Liver (tissue), 9 donors: ENCODE measurements around the gene RRAS2. TPM values are rescaled to one million over a fixed set of nuclear protein-coding genes. Genes with fewer than 3 reads are reported as not detected.
A peak's percentile ranks its signal among the peaks of the same experiment; 100 is the strongest.

Experiments
- DNase-seq: peaks from one replicate; pipeline ENCODE4 v3.0.0-alpha.2; 2017; ENCODE audit warnings: low spot score
- H3K27ac ChIP-seq, 2 donors: one replicate each; pipeline ENCODE4 v1.7.0; 2013; ENCODE audit warnings: inconsistent platforms in 2 of 2, low read length in 2 of 2, control low read depth in 1 of 2, low read depth in 1 of 2, mild to moderate bottlenecking in 1 of 2
- H3K27me3 ChIP-seq, 4 donors: one replicate each; pipeline versions ENCODE4 v1.6.1 to v1.7.0; 2013; ENCODE audit warnings: low read length in 3 of 4, inconsistent platforms in 1 of 4, mild to moderate bottlenecking in 1 of 4, moderate library complexity in 1 of 4; ENCODE audit not compliant: control insufficient read depth in 4 of 4, insufficient read depth in 4 of 4
- H3K36me3 ChIP-seq, 4 donors: one replicate each; pipeline versions ENCODE4 v1.6.1 to v1.7.0; 2013; ENCODE audit warnings: low read length in 3 of 4, mild to moderate bottlenecking in 3 of 4, low read depth in 1 of 4, moderate library complexity in 1 of 4; ENCODE audit not compliant: control insufficient read depth in 4 of 4, insufficient read depth in 3 of 4
- H3K4me1 ChIP-seq, 4 donors: one replicate each; pipeline versions ENCODE4 v1.6.1 to v1.7.0; 2013; ENCODE audit warnings: low read length in 3 of 4, mild to moderate bottlenecking in 3 of 4, moderate library complexity in 1 of 4; ENCODE audit not compliant: control insufficient read depth in 4 of 4, insufficient read depth in 4 of 4
- H3K4me3 ChIP-seq, 3 donors: one replicate each; pipeline versions ENCODE4 v1.6.1 to v1.7.0; 2013; ENCODE audit warnings: low read length in 3 of 3, control low read depth in 1 of 3, low read depth in 1 of 3, mild to moderate bottlenecking in 1 of 3
- H3K9ac ChIP-seq, 2 donors: one replicate each; pipeline ENCODE4 v1.7.0; 2013; ENCODE audit warnings: low read length in 2 of 2, mild to moderate bottlenecking in 2 of 2, moderate library complexity in 2 of 2, control low read depth in 1 of 2, low read depth in 1 of 2
- H3K9me3 ChIP-seq, 4 donors: one replicate each; pipeline versions ENCODE4 v1.6.1 to v1.7.0; 2013; ENCODE audit warnings: low read length in 3 of 4; ENCODE audit not compliant: control insufficient read depth in 4 of 4
- ATF3 ChIP-seq: IDR thresholded peaks from 2 replicates; pipeline ENCODE4 v1.6.1; 2016; ENCODE audit warnings: antibody characterized with exemption
- EGR1 ChIP-seq, 2 donors: IDR thresholded peaks; 2 replicates each; pipeline ENCODE4 v1.6.1; 2016 to 2018; ENCODE audit warnings: antibody characterized with exemption in 2 of 2, low read depth in 2 of 2
- FOXA1 ChIP-seq: IDR thresholded peaks from 2 replicates; pipeline ENCODE4 v1.6.1; 2016; ENCODE audit warnings: antibody characterized with exemption
- FOXA2 ChIP-seq: IDR thresholded peaks from 2 replicates; pipeline ENCODE4 v1.6.1; 2016; ENCODE audit warnings: antibody characterized with exemption
- GABPA ChIP-seq, 2 donors: IDR thresholded peaks in 1 of 2; conservative IDR thresholded peaks in 1 of 2; 2 replicates each; pipeline ENCODE4 v1.6.1; 2016; ENCODE audit warnings: antibody characterized with exemption in 2 of 2, mild to moderate bottlenecking in 1 of 2, moderate library complexity in 1 of 2
- HNF4A ChIP-seq, 2 donors: conservative IDR thresholded peaks; 2 replicates each; pipeline ENCODE4 v1.6.1; 2016; ENCODE audit warnings: antibody characterized with exemption in 2 of 2, mild to moderate bottlenecking in 2 of 2
- HNF4G ChIP-seq: IDR thresholded peaks from 2 replicates; pipeline ENCODE4 v1.6.1; 2016; ENCODE audit warnings: antibody characterized with exemption
- JUND ChIP-seq, 2 donors: IDR thresholded peaks; 2 replicates each; pipeline ENCODE4 v1.6.1; 2016; ENCODE audit warnings: antibody characterized with exemption in 2 of 2
- MAX ChIP-seq: IDR thresholded peaks from 2 replicates; pipeline ENCODE4 v1.6.1; 2016; ENCODE audit warnings: antibody characterized with exemption
- NR2F2 ChIP-seq: IDR thresholded peaks from 2 replicates; pipeline ENCODE4 v1.6.1; 2016; ENCODE audit warnings: antibody characterized with exemption
- RAD21 ChIP-seq, 2 donors: IDR thresholded peaks; 2 replicates each; pipeline ENCODE4 v1.6.1; 2016; ENCODE audit warnings: antibody characterized with exemption in 2 of 2, mild to moderate bottlenecking in 2 of 2
- REST ChIP-seq: IDR thresholded peaks from 2 replicates; pipeline ENCODE4 v1.6.1; 2016; ENCODE audit warnings: antibody characterized with exemption, mild to moderate bottlenecking
- RXRA ChIP-seq, 2 donors: IDR thresholded peaks; 2 replicates each; pipeline ENCODE4 v1.6.1; 2017 to 2018; ENCODE audit warnings: antibody characterized with exemption in 2 of 2, mild to moderate bottlenecking in 1 of 2
- SP1 ChIP-seq: IDR thresholded peaks from 2 replicates; pipeline ENCODE4 v1.6.1; 2018; ENCODE audit warnings: antibody characterized with exemption, mild to moderate bottlenecking
- TAF1 ChIP-seq: conservative IDR thresholded peaks from 2 replicates; pipeline ENCODE4 v1.6.1; 2016; ENCODE audit warnings: antibody characterized with exemption, mild to moderate bottlenecking
- YY1 ChIP-seq: IDR thresholded peaks from 2 replicates; pipeline ENCODE4 v1.6.1; 2016; ENCODE audit warnings: antibody characterized with exemption, mild to moderate bottlenecking
- WGBS: extraction: QIAGEN DNeasy Blood & Tissue Kit; methylation state at CpG from one replicate; pipeline ENCODE4 v1.1.7; 2013; 5-methylcytosine and 5-hydroxymethylcytosine counted together
- polyA plus RNA-seq, 2 donors: library from polyadenylated mRNA; stranded (reverse) in 1 of 2; unstranded in 1 of 2; fragments of 200-250 nt in 1 of 2; fragments of >200 nt in 1 of 2; fragmentation: Nextera tagmentation in 1 of 2; extraction: Ambion mirVana in 1 of 2; gene quantifications; one replicate each; pipeline versions ENCODE4 v1.2.1 to v1.2.3, GENCODE V29; 2013 to 2015
- total RNA-seq, 2 donors: library from RNA; depleted of rRNA; stranded (reverse); fragments of >200 nt; gene quantifications; one replicate each; pipeline ENCODE4 v1.2.3, GENCODE V29; 2014
- TF ChIP-seq, protein P1 (sequence below): IDR thresholded peaks from 2 replicates; pipeline ENCODE4 v1.6.1; 2016; ENCODE audit warnings: antibody characterized with exemption
- TF ChIP-seq, protein P2 (sequence below): fragments of 150-350 bp; IDR thresholded peaks from 2 replicates; pipeline ENCODE4 v1.5.1; 2017; ENCODE audit warnings: improper control_type of control experiment, low read depth, low read length; ENCODE audit not compliant: missing input control
- donor health status: healthy.
- donor health status: healthy.
- donor health status: healthy.
- donor health status: healthy.
- donor health status: healthy.

Gene RRAS2
- total and polyA plus RNA-seq, 4 donors: 11.2 to 23.8 (median 17.5) TPM

- H3K9ac ChIP-seq: no peak overlapping the region
- no peaks in the 10 kb centered on the region for H3K36me3 ChIP-seq
- H3K9me3 ChIP-seq: no peaks in the 10 kb centered on the region
- H3K4me1 ChIP-seq: peaks cover 2 to 11% (median 7%) of the 10 kb centered on the region in 4 donors
- TF ChIP-seq HNF4A (conservative IDR thresholded peaks at IDR 0.05): peak in 1 of 2 donors; percentile 23
- TF ChIP-seq GABPA (IDR thresholded peaks at IDR 0.05 in 1 of 2, conservative IDR thresholded peaks at IDR 0.05 in 1 of 2): no peak
- TF ChIP-seq RXRA (IDR thresholded peaks at IDR 0.05): peak in 1 of 2 donors; percentile 23
- 75% methylated on average over 7 of the region's 7 CpGs for WGBS
- no peaks in the 10 kb centered on the region for H3K27me3 ChIP-seq
- H3K27ac ChIP-seq: no peak overlapping the region
- no peak overlapping the region for H3K4me3 ChIP-seq
- DNase-seq: no peak
Measured at GRCh38 chr11:14317659-14318325, 41.2 kb downstream of the RRAS2 start.

DNA sequence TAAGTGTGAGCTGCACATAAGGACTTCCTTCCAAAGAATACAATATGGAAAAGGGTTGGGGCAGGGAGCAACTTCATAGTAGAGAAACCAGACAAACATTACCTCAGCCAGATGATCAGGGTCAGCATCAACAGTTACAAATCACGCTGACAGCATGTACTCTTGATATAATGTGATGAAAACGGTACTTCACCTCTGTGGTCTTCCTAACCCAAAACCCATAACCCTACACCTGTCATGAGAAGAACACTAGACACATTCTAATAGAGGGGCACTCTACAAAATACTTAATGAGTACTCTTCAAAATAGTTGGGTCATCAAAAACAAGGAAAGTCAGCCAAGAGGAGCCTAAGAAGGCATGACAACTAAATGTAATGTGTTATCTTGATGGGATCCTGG, 43.9 kb downstream of the RRAS2 start:
- peaks cover 2 to 11% (median 6%) of the 10 kb centered on the region in 4 donors for H3K4me1 ChIP-seq

DNA sequence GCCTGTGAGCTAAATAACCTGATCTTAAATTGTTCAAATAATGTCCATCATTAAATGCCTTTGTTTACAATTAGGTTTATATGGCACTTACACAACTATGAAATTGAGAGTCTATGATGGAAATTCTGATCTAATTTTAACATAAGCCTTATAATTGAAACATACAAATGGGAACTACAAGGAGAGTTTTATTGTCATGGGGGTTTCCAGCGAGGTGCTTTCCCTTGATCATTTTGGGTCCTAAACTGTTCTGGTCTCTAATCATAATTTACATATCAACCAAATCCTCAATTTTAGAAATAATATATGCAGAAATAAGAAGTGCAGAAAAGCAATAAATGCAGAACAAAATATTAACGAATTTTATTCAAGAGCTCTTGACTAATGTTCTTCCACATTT, 44.9 kb downstream of the RRAS2 start:
- 89% methylated on average over 2 of the region's 2 CpGs for WGBS
- no peak for DNase-seq
- no peaks in the 10 kb centered on the region for H3K27me3 ChIP-seq
- H3K9me3 ChIP-seq: no peaks in the 10 kb centered on the region
- H3K4me1 ChIP-seq: peaks cover 2 to 18% (median 6%) of the 10 kb centered on the region in 4 donors
- no peak overlapping the region for H3K9ac ChIP-seq
- no peak overlapping the region for H3K4me3 ChIP-seq
- no peak overlapping the region for H3K27ac ChIP-seq
- TF ChIP-seq YY1: no peak
- no peak for TF ChIP-seq SP1
- no peak for TF ChIP-seq REST
- TF ChIP-seq, protein P1, sequence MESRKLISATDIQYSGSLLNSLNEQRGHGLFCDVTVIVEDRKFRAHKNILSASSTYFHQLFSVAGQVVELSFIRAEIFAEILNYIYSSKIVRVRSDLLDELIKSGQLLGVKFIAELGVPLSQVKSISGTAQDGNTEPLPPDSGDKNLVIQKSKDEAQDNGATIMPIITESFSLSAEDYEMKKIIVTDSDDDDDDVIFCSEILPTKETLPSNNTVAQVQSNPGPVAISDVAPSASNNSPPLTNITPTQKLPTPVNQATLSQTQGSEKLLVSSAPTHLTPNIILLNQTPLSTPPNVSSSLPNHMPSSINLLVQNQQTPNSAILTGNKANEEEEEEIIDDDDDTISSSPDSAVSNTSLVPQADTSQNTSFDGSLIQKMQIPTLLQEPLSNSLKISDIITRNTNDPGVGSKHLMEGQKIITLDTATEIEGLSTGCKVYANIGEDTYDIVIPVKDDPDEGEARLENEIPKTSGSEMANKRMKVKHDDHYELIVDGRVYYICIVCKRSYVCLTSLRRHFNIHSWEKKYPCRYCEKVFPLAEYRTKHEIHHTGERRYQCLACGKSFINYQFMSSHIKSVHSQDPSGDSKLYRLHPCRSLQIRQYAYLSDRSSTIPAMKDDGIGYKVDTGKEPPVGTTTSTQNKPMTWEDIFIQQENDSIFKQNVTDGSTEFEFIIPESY: no peak
- TF ChIP-seq FOXA2: no peak
- no peak for TF ChIP-seq FOXA1
- TF ChIP-seq HNF4G: no peak
- TF ChIP-seq RAD21 (IDR thresholded peaks at IDR 0.05): no peak
- TF ChIP-seq HNF4A (conservative IDR thresholded peaks at IDR 0.05): no peak
- no peak for TF ChIP-seq MAX
- TF ChIP-seq EGR1 (IDR thresholded peaks at IDR 0.05; ENCODE audit: low read depth in 2 of 2): no peak
- TF ChIP-seq NR2F2: no peak
- no peak for TF ChIP-seq RXRA (IDR thresholded peaks at IDR 0.05)
- no peak for TF ChIP-seq TAF1
- TF ChIP-seq, protein P2, sequence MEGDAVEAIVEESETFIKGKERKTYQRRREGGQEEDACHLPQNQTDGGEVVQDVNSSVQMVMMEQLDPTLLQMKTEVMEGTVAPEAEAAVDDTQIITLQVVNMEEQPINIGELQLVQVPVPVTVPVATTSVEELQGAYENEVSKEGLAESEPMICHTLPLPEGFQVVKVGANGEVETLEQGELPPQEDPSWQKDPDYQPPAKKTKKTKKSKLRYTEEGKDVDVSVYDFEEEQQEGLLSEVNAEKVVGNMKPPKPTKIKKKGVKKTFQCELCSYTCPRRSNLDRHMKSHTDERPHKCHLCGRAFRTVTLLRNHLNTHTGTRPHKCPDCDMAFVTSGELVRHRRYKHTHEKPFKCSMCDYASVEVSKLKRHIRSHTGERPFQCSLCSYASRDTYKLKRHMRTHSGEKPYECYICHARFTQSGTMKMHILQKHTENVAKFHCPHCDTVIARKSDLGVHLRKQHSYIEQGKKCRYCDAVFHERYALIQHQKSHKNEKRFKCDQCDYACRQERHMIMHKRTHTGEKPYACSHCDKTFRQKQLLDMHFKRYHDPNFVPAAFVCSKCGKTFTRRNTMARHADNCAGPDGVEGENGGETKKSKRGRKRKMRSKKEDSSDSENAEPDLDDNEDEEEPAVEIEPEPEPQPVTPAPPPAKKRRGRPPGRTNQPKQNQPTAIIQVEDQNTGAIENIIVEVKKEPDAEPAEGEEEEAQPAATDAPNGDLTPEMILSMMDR: no peak
- TF ChIP-seq JUND (IDR thresholded peaks at IDR 0.05): no peak
- no peak for TF ChIP-seq GABPA (IDR thresholded peaks at IDR 0.05 in 1 of 2, conservative IDR thresholded peaks at IDR 0.05 in 1 of 2)
- no peaks in the 10 kb centered on the region for H3K36me3 ChIP-seq

More for the DNA sequence above, 43.9 kb downstream of the RRAS2 start:
- no peak overlapping the region for H3K9ac ChIP-seq
- DNase-seq: no peak
- no peaks in the 10 kb centered on the region for H3K36me3 ChIP-seq
- no peak overlapping the region for H3K4me3 ChIP-seq
- WGBS: 94% methylated on average over 2 of the region's 2 CpGs
- H3K27me3 ChIP-seq: no peaks in the 10 kb centered on the region
- no peak overlapping the region for H3K27ac ChIP-seq
- TF ChIP-seq TAF1 (no peak), GABPA (IDR thresholded peaks at IDR 0.05 in 1 of 2, conservative IDR thresholded peaks at IDR 0.05 in 1 of 2) (no peak), ATF3 (no peak), YY1 (no peak), NR2F2 (no peak)
- H3K9me3 ChIP-seq: no peaks in the 10 kb centered on the region
